ENCODE measurements around the gene EYS. TPM values are rescaled to one million over a fixed set of nuclear protein-coding genes. Genes with fewer than 3 reads are reported as not detected.

EYS gene
- total RNA-seq, 2 donors from 2014 or later, result 0.18 to 3.5 TPM

DNA sequence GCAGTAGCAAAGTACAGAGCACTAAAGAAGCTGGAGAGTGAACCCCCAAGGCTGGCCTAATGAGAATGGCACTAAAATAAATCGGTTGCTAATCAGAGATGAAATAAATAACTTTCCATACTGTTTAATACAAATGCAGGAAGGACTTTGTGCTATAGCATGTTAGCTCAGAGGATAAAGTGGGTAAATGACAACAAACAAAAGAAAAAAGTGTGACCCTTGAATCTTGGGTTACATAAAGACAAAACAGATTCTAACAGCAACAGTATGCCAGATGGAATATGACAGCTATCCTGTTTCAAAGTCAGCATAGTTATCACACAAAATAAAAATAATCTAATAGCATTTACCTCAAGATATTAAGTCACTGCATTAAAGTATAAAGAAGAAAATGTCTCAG, 1448.7 kb downstream of the EYS start:
- intact Hi-C loops (cut with DNase I), result no loop called here
- TF ChIP-seq, protein P1, sequence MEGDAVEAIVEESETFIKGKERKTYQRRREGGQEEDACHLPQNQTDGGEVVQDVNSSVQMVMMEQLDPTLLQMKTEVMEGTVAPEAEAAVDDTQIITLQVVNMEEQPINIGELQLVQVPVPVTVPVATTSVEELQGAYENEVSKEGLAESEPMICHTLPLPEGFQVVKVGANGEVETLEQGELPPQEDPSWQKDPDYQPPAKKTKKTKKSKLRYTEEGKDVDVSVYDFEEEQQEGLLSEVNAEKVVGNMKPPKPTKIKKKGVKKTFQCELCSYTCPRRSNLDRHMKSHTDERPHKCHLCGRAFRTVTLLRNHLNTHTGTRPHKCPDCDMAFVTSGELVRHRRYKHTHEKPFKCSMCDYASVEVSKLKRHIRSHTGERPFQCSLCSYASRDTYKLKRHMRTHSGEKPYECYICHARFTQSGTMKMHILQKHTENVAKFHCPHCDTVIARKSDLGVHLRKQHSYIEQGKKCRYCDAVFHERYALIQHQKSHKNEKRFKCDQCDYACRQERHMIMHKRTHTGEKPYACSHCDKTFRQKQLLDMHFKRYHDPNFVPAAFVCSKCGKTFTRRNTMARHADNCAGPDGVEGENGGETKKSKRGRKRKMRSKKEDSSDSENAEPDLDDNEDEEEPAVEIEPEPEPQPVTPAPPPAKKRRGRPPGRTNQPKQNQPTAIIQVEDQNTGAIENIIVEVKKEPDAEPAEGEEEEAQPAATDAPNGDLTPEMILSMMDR (IDR thresholded peaks at IDR 0.05), result no peak
- TF ChIP-seq POLR2A (IDR thresholded peaks at IDR 0.05), result no peak
- no peak for TF ChIP-seq POLR2AphosphoS5 (IDR thresholded peaks at IDR 0.05)
- H3K36me3 ChIP-seq, result no peaks in the 10 kb centered on the region
- H3K27ac ChIP-seq, result no peak overlapping the region
- H3K4me1 ChIP-seq (replicated peaks), result no peaks in the 10 kb centered on the region
- no peaks in the 10 kb centered on the region for H3K9me3 ChIP-seq
- no peaks in the 10 kb centered on the region for H3K27me3 ChIP-seq (replicated peaks; ENCODE audit: insufficient read depth)
- 93% methylated on average over 1 of the region's 1 CpG for WGBS
- DNase-seq (ENCODE audit: low spot score), result no peak
- H3K4me3 ChIP-seq, result no peak overlapping the region

DNA sequence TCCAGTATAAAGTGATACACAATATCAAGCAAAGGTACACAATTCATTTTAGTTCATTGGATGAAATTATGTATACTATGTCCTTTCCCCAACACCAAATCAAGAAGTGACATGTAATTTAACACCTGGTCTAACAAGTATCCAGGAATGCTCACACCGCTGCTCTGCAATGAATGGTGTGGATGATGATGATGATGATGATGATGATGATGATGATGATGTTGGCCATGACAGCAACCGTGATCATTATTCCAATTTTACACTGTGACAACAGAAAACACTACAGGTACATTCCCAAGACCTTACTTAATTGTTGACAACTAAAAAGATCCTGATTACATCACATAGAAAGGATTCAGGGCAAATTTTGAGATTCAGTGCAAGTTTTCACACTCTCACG, 1449.4 kb downstream of the EYS start:
- Histone ChIP-seq H3K4me1 (replicated peaks) (no peaks in the 10 kb centered on the region), H3K4me3 (no peak overlapping the region), H3K27ac (no peak overlapping the region), H3K9me3 (no peaks in the 10 kb centered on the region), H3K36me3 (no peaks in the 10 kb centered on the region), H3K27me3 (replicated peaks; ENCODE audit: insufficient read depth) (no peaks in the 10 kb centered on the region)
- TF ChIP-seq, protein P1 (IDR thresholded peaks at IDR 0.05), result no peak
- WGBS, result 93% methylated on average over 3 of the region's 3 CpGs
- intact Hi-C loops (cut with DNase I), result no loop called here
- DNase-seq (ENCODE audit: low spot score), result no peak

DNA sequence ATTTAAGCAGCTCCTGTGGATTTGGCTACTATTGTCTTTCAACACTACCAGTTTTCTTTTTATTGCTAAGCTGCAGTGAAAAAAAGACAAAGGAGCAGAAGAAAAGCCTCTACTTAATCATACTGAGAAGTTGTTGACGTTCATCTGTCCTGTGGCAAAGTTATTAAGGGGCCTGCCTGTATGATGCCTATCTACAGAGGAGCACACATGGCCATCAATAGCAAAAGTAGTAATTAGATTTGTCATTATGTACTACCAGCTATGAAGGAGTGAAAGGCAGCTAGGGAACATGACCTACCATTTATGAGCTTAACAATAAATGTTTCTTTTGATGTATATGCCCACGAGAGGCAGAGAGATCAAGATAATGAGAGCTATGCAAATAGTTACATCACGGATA, 1450.5 kb downstream of the EYS start:
- Histone ChIP-seq H3K9me3 (no peaks in the 10 kb centered on the region), H3K36me3 (no peaks in the 10 kb centered on the region), H3K27me3 (replicated peaks; ENCODE audit: insufficient read depth) (no peaks in the 10 kb centered on the region), H3K4me1 (replicated peaks) (no peaks in the 10 kb centered on the region), H3K4me3 (no peak overlapping the region), H3K27ac (no peak overlapping the region)
- intact Hi-C loops (cut with DNase I), result no loop called here
- WGBS, result 38% methylated on average over 3 of the region's 3 CpGs
- TF ChIP-seq POLR2AphosphoS5 (IDR thresholded peaks at IDR 0.05) (no peak), POLR2A (IDR thresholded peaks at IDR 0.05) (no peak)
- TF ChIP-seq, protein P1 (IDR thresholded peaks at IDR 0.05), result no peak
- no peak for DNase-seq (ENCODE audit: low spot score)

DNA sequence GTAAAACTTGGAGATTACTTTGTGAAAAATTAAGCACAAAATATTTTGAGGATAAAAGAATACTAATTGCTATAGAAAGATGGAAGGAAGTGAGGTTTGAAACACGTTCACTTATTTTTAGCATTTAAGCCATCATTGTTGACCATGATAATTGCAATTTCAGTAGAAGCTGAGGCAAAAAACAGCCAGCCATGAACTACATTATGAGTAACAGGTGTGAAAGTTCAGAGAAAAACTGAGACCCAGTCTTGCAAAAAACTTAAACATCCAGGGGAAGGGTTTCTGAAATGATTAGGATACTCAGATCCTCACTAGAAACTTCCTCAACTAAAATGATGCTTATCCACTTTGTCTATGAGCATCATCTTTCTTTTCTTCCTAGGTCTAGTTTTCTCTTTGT, 1452.0 kb downstream of the EYS start:
- H3K36me3 ChIP-seq, result no peaks in the 10 kb centered on the region
- H3K27me3 ChIP-seq (replicated peaks; ENCODE audit: insufficient read depth), result no peaks in the 10 kb centered on the region
- WGBS, result 81% methylated on average over 1 of the region's 1 CpG
- no peak for DNase-seq (ENCODE audit: low spot score)
- intact Hi-C loops (cut with DNase I), result no loop called here
- H3K4me3 ChIP-seq, result no peak overlapping the region
- no peaks in the 10 kb centered on the region for H3K9me3 ChIP-seq
- H3K4me1 ChIP-seq (replicated peaks), result no peaks in the 10 kb centered on the region
- no peak overlapping the region for H3K27ac ChIP-seq
- TF ChIP-seq POLR2A (IDR thresholded peaks at IDR 0.05), result no peak
- TF ChIP-seq POLR2AphosphoS5 (IDR thresholded peaks at IDR 0.05), result no peak
- TF ChIP-seq, protein P1 (IDR thresholded peaks at IDR 0.05), result no peak

DNA sequence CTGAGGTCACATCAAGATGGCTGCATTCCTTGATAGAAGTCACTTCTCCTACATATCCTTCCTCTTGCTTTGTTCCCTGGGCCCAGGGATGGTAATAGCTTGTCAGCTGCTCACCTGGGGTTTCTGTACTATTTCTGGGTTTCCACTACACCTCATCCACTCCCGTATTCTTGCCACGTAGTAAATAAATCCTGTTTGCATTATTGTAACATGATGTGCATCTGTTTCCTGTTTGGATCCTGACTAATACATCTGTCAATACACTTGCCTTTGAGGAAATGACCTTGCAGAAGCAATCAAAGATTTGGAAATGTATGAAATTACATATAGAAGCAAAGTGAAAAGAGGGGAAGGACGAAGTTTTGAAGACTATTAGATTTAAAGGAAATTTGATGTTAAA, 1452.5 kb downstream of the EYS start:
- 63% methylated on average over 3 of the region's 3 CpGs for WGBS
- TF ChIP-seq POLR2AphosphoS5 (IDR thresholded peaks at IDR 0.05), result no peak
- no peak for TF ChIP-seq POLR2A (IDR thresholded peaks at IDR 0.05)

More for the DNA sequence above, 1452.5 kb downstream of the EYS start:
- Histone ChIP-seq H3K27ac (no peak overlapping the region), H3K36me3 (no peaks in the 10 kb centered on the region), H3K4me1 (replicated peaks) (no peaks in the 10 kb centered on the region), H3K4me3 (no peak overlapping the region), H3K27me3 (replicated peaks; ENCODE audit: insufficient read depth) (no peaks in the 10 kb centered on the region), H3K9me3 (no peaks in the 10 kb centered on the region)
- intact Hi-C loops (cut with DNase I), result no loop called here
- DNase-seq (ENCODE audit: low spot score), result no peak
